ENCODE results near the gene NEK7. TPM values are rescaled to one million over a fixed set of nuclear protein-coding genes. Genes with fewer than 3 reads are reported as not detected.
A peak's percentile ranks its signal among the peaks of the same experiment; 100 is the strongest.
"Not testable (repeated sequence)": the region's sequence is repeated elsewhere in the genome, so short reads cannot be mapped to it uniquely, and the experiment has no call there.

Gene NEK7
- total RNA-seq, 1 donor from 2014 or later: 98.1 TPM

GRCh38 chr1:198211696-198212095 lies 54.9 kb downstream of the NEK7 start:
- Histone ChIP-seq H3K4me3 (no peak overlapping the region), H3K36me3 (peaks cover 10% of the 10 kb centered on the region), H3K4me1 (no peaks in the 10 kb centered on the region), H3K27me3 (ENCODE audit: low read depth) (no peaks in the 10 kb centered on the region), H3K9me3 (peaks cover 14% of the 10 kb centered on the region), H3K27ac (no peak overlapping the region)
- no peak for TF ChIP-seq CTCF (IDR thresholded peaks at IDR 0.05)
- ATAC-seq: no peak
- intact Hi-C loops (cut with DNase I): no loop called here
- DNase-seq: no peak

GRCh38 chr1:198212126-198212525 lies 55.3 kb downstream of the NEK7 start:
- intact Hi-C loops (cut with DNase I): no loop called here

GRCh38 chr1:198212675-198213074 lies 55.9 kb downstream of the NEK7 start:
- DNase-seq (no peak), ATAC-seq (peak; percentile 9 to 14)
- Histone ChIP-seq H3K4me1 (no peaks in the 10 kb centered on the region), H3K27me3 (ENCODE audit: low read depth) (no peaks in the 10 kb centered on the region), H3K36me3 (peaks cover 10% of the 10 kb centered on the region), H3K4me3 (no peak overlapping the region), H3K9me3 (peaks cover 14% of the 10 kb centered on the region), H3K27ac (no peak overlapping the region)
- TF ChIP-seq CTCF (IDR thresholded peaks at IDR 0.05): no peak
- intact Hi-C loops (cut with DNase I): no loop called here

More at GRCh38 chr1:198212126-198212525, 55.3 kb downstream of the NEK7 start:
- DNase-seq (no peak), ATAC-seq (no peak)
- Histone ChIP-seq H3K9me3 (peaks cover 14% of the 10 kb centered on the region), H3K27ac (no peak overlapping the region), H3K36me3 (peaks cover 10% of the 10 kb centered on the region), H3K4me3 (no peak overlapping the region), H3K27me3 (ENCODE audit: low read depth) (no peaks in the 10 kb centered on the region), H3K4me1 (no peaks in the 10 kb centered on the region)
- no peak for TF ChIP-seq CTCF (IDR thresholded peaks at IDR 0.05)

GRCh38 chr1:198214924-198215323 lies 58.1 kb downstream of the NEK7 start:
- H3K9me3 ChIP-seq: peaks cover 14% of the 10 kb centered on the region
- DNase-seq (no peak), ATAC-seq (no peak)
- H3K4me1 ChIP-seq: no peaks in the 10 kb centered on the region
- no peaks in the 10 kb centered on the region for H3K27me3 ChIP-seq (ENCODE audit: low read depth)
- H3K27ac ChIP-seq: no peak overlapping the region
- H3K4me3 ChIP-seq: no peak overlapping the region
- no peak for TF ChIP-seq CTCF (IDR thresholded peaks at IDR 0.05)
- intact Hi-C loops (cut with DNase I): no loop called here
- peaks cover 10% of the 10 kb centered on the region for H3K36me3 ChIP-seq

GRCh38 chr1:198220428-198220827 lies 63.6 kb downstream of the NEK7 start:
- no peak overlapping the region for H3K4me3 ChIP-seq
- intact Hi-C loops (cut with DNase I): no loop called here
- H3K36me3 ChIP-seq: no peaks in the 10 kb centered on the region
- DNase-seq (no peak), ATAC-seq (peak in 1 of 2 donors; percentile 70)
- no peak for TF ChIP-seq CTCF (IDR thresholded peaks at IDR 0.05)
- no peaks in the 10 kb centered on the region for H3K27me3 ChIP-seq (ENCODE audit: low read depth)
- no peaks in the 10 kb centered on the region for H3K4me1 ChIP-seq
- H3K9me3 ChIP-seq: no peaks in the 10 kb centered on the region
- no peak overlapping the region for H3K27ac ChIP-seq

GRCh38 chr1:198227010-198227409 lies 70.2 kb downstream of the NEK7 start:
- DNase-seq; intact Hi-C loops (cut with DNase I): not testable (repeated sequence)

GRCh38 chr1:198227454-198227853 lies 70.7 kb downstream of the NEK7 start:
- ATAC-seq; intact Hi-C loops (cut with DNase I); DNase-seq; H3K4me1 ChIP-seq; H3K27ac ChIP-seq; H3K9me3 ChIP-seq; H3K36me3 ChIP-seq; H3K27me3 ChIP-seq (ENCODE audit: low read depth); H3K4me3 ChIP-seq: not testable (repeated sequence)

More at GRCh38 chr1:198227010-198227409, 70.2 kb downstream of the NEK7 start:
- not testable (repeated sequence) for H3K4me1 ChIP-seq; H3K36me3 ChIP-seq; H3K27me3 ChIP-seq (ENCODE audit: low read depth); H3K27ac ChIP-seq; H3K4me3 ChIP-seq; H3K9me3 ChIP-seq; ATAC-seq

Measured in lower lobe of right lung (tissue), 2 donors.